SK-N-MC (cell line): Measurements from ENCODE around the gene OVOL3.

Experiments used
- EZH2 ChIP-seq: fragments of 200-600 bp; sonication (generic); IDR thresholded peaks from one replicate; pipeline ENCODE4 v1.6.1; 2017; ENCODE audit warnings: antibody characterized with exemption
- POLR2AphosphoS5 ChIP-seq: IDR thresholded peaks from 2 replicates; pipeline ENCODE4 v1.6.1; 2012; ENCODE audit warnings: mild to moderate bottlenecking, low read depth, low read length, borderline replicate concordance

- TF ChIP-seq POLR2AphosphoS5, result peak; percentile 79
- TF ChIP-seq EZH2, result no peak
Measured at GRCh38 chr19:36139473-36140303, 28.7 kb downstream of the OVOL3 start, which contains the start of gene CAPNS1.
